ENCODE results near the gene FAM193A.

- TF ChIP-seq POLR2AphosphoS5 (IDR thresholded peaks at IDR 0.05) (no peak), EP300 (IDR thresholded peaks at IDR 0.05; ENCODE audit: low read depth) (no peak), CTCF (IDR thresholded peaks at IDR 0.05) (no peak), POLR2A (IDR thresholded peaks at IDR 0.05) (no peak)
These were observed 47.2 kb upstream of the FAM193A start for GRCh38 chr4:2489081-2489805.

Measured in transverse colon (tissue), 4 donors.